ENCODE measurements around the gene SMG7.

The SMG7 gene

DNA sequence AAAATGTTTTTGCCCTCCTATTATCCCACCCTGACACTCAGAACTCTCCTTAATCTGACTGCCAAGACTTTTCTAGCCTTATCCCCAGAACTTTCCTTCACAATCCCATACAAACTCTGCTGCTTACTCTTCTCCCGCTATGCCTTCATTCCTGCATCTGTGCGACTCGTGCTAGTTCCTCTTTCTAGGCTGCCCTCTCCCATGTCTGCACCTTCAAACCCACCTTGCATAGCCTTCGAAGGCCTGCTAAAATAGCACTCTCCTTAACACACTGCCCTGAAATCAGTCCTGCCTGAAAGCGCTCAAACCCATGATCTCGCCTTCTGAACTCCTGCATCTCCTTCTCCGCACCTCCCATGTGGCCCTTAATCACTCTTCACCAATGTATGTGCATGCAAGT lies 120.4 kb downstream of the SMG7 start:
- H4K20me1 ChIP-seq (ENCODE audit: control insufficient read depth, insufficient read depth, low read depth, low read length) = no peaks in the 10 kb centered on the region
- H3K4me3 ChIP-seq (ENCODE audit: low read length) = peak overlapping the region; percentile 25; the same call in 1 of the 2 replicates
- H3K4me2 ChIP-seq (ENCODE audit: low read length) = peak overlapping the region; percentile 40
- H3K36me3 ChIP-seq (ENCODE audit: control insufficient read depth, low read length) = no peaks in the 10 kb centered on the region
- no peaks in the 10 kb centered on the region for H3K9me3 ChIP-seq (ENCODE audit: control insufficient read depth, insufficient read depth, low read length)
- H3F3A ChIP-seq (ENCODE audit: control insufficient read depth, insufficient read depth) = no peaks in the 10 kb centered on the region
- no peaks in the 10 kb centered on the region for H3K9me2 ChIP-seq (replicated peaks; ENCODE audit: control insufficient read depth, low read length)
- H3K4me1 ChIP-seq (ENCODE audit: control insufficient read depth, low read length) = peaks cover 38% of the 10 kb centered on the region
- H3K27ac ChIP-seq (ENCODE audit: low read depth, low read length) = no peak overlapping the region
- peaks cover 19% of the 10 kb centered on the region for H3K27me3 ChIP-seq (ENCODE audit: control insufficient read depth, low read length)
- no peak for TF ChIP-seq EZH2phosphoT487 (IDR thresholded peaks at IDR 0.05; ENCODE audit: borderline replicate concordance, low read length)
- TF ChIP-seq, protein P1, sequence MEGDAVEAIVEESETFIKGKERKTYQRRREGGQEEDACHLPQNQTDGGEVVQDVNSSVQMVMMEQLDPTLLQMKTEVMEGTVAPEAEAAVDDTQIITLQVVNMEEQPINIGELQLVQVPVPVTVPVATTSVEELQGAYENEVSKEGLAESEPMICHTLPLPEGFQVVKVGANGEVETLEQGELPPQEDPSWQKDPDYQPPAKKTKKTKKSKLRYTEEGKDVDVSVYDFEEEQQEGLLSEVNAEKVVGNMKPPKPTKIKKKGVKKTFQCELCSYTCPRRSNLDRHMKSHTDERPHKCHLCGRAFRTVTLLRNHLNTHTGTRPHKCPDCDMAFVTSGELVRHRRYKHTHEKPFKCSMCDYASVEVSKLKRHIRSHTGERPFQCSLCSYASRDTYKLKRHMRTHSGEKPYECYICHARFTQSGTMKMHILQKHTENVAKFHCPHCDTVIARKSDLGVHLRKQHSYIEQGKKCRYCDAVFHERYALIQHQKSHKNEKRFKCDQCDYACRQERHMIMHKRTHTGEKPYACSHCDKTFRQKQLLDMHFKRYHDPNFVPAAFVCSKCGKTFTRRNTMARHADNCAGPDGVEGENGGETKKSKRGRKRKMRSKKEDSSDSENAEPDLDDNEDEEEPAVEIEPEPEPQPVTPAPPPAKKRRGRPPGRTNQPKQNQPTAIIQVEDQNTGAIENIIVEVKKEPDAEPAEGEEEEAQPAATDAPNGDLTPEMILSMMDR (IDR thresholded peaks at IDR 0.05; ENCODE audit: low read depth, low read length, poor library complexity, severe bottlenecking) = no peak
- H3K79me2 ChIP-seq (ENCODE audit: control insufficient read depth, low read length) = no peaks in the 10 kb centered on the region

DNA sequence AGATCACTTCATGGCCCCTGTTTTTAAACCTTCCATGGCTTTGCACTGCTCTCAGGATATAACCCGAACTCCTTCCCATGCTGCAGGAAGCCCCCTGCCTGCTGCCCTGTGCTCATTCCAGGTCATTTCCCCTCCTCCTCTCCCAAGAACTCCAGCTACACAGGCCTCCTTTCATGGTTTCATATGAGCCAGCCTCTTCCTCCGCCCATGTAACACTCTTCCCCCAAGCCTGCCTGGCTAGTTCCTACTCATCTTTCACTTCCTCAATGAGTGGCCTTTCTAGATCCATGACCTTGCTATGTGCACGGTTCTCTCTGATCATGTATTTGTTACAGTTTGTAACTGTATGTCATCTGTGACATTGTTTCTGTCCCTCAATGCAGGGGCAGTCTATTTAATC lies 121.1 kb downstream of the SMG7 start:
- Histone ChIP-seq H3K27ac (ENCODE audit: low read depth, low read length) (no peak overlapping the region), H4K20me1 (ENCODE audit: control insufficient read depth, insufficient read depth, low read depth, low read length) (no peaks in the 10 kb centered on the region), H3K4me3 (ENCODE audit: low read length) (peak overlapping the region; percentile 25; the same call in 1 of the 2 replicates), H3F3A (ENCODE audit: control insufficient read depth, insufficient read depth) (no peaks in the 10 kb centered on the region), H3K9me3 (ENCODE audit: control insufficient read depth, insufficient read depth, low read length) (no peaks in the 10 kb centered on the region), H3K27me3 (ENCODE audit: control insufficient read depth, low read length) (peaks cover 19% of the 10 kb centered on the region), H3K36me3 (ENCODE audit: control insufficient read depth, low read length) (no peaks in the 10 kb centered on the region), H3K4me1 (ENCODE audit: control insufficient read depth, low read length) (peaks cover 38% of the 10 kb centered on the region), H3K4me2 (ENCODE audit: low read length) (peak overlapping the region; percentile 40), H3K79me2 (ENCODE audit: control insufficient read depth, low read length) (no peaks in the 10 kb centered on the region), H3K9me2 (replicated peaks; ENCODE audit: control insufficient read depth, low read length) (no peaks in the 10 kb centered on the region)
- no peak for TF ChIP-seq EZH2phosphoT487 (IDR thresholded peaks at IDR 0.05; ENCODE audit: borderline replicate concordance, low read length)
- TF ChIP-seq, protein P1 (IDR thresholded peaks at IDR 0.05; ENCODE audit: low read depth, low read length, poor library complexity, severe bottlenecking) = no peak

DNA sequence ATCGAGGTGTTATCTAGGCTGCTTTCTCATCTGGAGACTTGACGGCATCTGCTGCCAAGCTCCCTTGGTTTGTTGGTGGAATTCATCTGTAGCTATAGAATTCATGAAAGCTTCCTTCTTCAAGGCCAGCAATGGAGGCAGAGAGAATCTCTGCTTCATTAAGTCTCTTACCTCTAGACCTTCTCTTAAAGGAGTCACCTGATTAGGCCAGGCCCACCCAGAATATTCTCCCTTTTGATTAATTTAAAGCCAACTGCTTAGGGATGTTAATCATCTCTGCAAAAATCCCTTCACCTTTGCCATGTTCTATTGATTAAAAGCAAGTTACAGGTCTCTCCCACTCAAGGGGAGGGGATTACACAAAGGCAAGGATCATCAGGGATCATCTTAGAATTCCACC lies 123.2 kb downstream of the SMG7 start:
- Histone ChIP-seq H3K4me1 (ENCODE audit: control insufficient read depth, low read length) (peaks cover 22% of the 10 kb centered on the region), H3K27me3 (ENCODE audit: control insufficient read depth, low read length) (peaks cover 19% of the 10 kb centered on the region), H3K9me2 (replicated peaks; ENCODE audit: control insufficient read depth, low read length) (no peaks in the 10 kb centered on the region), H3K4me2 (ENCODE audit: low read length) (no peak overlapping the region), H3K27ac (ENCODE audit: low read depth, low read length) (no peak overlapping the region), H3K4me3 (ENCODE audit: low read length) (no peak overlapping the region), H3K9me3 (ENCODE audit: control insufficient read depth, insufficient read depth, low read length) (no peaks in the 10 kb centered on the region), H3F3A (ENCODE audit: control insufficient read depth, insufficient read depth) (no peaks in the 10 kb centered on the region), H3K36me3 (ENCODE audit: control insufficient read depth, low read length) (no peaks in the 10 kb centered on the region), H3K79me2 (ENCODE audit: control insufficient read depth, low read length) (no peaks in the 10 kb centered on the region), H4K20me1 (ENCODE audit: control insufficient read depth, insufficient read depth, low read depth, low read length) (no peaks in the 10 kb centered on the region)
- TF ChIP-seq EZH2phosphoT487 (IDR thresholded peaks at IDR 0.05; ENCODE audit: borderline replicate concordance, low read length) = no peak
- TF ChIP-seq, protein P1 (IDR thresholded peaks at IDR 0.05; ENCODE audit: low read depth, low read length, poor library complexity, severe bottlenecking) = no peak
